A549 (cell line): ENCODE data around the gene TMEM116. TPM values are rescaled to one million over a fixed set of nuclear protein-coding genes. Genes with fewer than 3 reads are reported as not detected.

Experiments
- ATAC-seq, 2 experiments: fragments of 200-7000 bp in 1 of 2; fragments of >200 bp in 1 of 2; cut with Nextera tagmentation in 1 of 2; cut with Tn5 transposase in 1 of 2; 3 replicates each; pipeline versions ENCODE4 v1.8.0 to v1.9.1; 2018 to 2020; ENCODE audit warnings: mild to moderate bottlenecking in 1 of 2, moderate library complexity in 1 of 2
- CTCF ChIA-PET: fragments of 300-600 bp; sonication (Branson Sonifier 250); formaldehyde crosslinking; extraction: SDS; loops from one replicate; lab custom pipeline; 2021; ENCODE audit warnings: antibody characterized with exemption, inconsistent platforms; lab: Yijun Ruan, JAX
- POLR2A ChIA-PET: fragments of 350-600 bp; formaldehyde crosslinking; extraction: SDS; loops from one replicate; lab custom pipeline; 2021; ENCODE audit warnings: antibody characterized with exemption, inconsistent platforms; lab: Yijun Ruan, JAX
- DNase-seq, 2 experiments: peaks; one replicate each; pipeline versions ENCODE4 v3.0.0 to v3.0.0-alpha.2; 2011 to 2016; ENCODE audit warnings: low read depth in 1 of 2, low spot score in 1 of 2
- FAIRE-seq: peaks from 2 replicates; lab custom pipeline; 2011; peaks lifted over from hg19 to GRCh38; lab: Jason Lieb, UNC
- H3K27ac ChIP-seq, 2 experiments: fragments of >200 bp; sonication (Bioruptor Twin); formaldehyde crosslinking; 3 replicates each; pipeline ENCODE4 v1.5.1; 2016 to 2017
- H3K4me1 ChIP-seq: fragments of >200 bp; sonication (Bioruptor Twin); formaldehyde crosslinking; 3 replicates; pipeline ENCODE4 v1.6.1; 2016
- H3K4me2 ChIP-seq: fragments of >200 bp; sonication (Bioruptor Twin); formaldehyde crosslinking; 3 replicates; pipeline ENCODE4 v1.6.1; 2016
- H3K4me3 ChIP-seq: fragments of >200 bp; sonication (Bioruptor Twin); formaldehyde crosslinking; 3 replicates; pipeline ENCODE4 v1.5.1; 2016
- H3K9me3 ChIP-seq: fragments of >200 bp; sonication (Bioruptor Twin); formaldehyde crosslinking; 3 replicates; pipeline ENCODE4 v1.6.1; 2016
- BCL3 ChIP-seq: fragments of >200 bp; sonication (Bioruptor Twin); formaldehyde crosslinking; IDR thresholded peaks from 3 replicates; pipeline ENCODE4 v1.6.1; 2016
- CBX2 ChIP-seq: fragments of 200-600 bp; sonication (generic); IDR thresholded peaks from 2 replicates; pipeline ENCODE4 v1.6.1; 2016; ENCODE audit warnings: low read depth, mild to moderate bottlenecking, borderline replicate concordance
- CBX8 ChIP-seq: fragments of 200-600 bp; sonication (generic); IDR thresholded peaks from 2 replicates; pipeline ENCODE4 v1.6.1; 2016
- CEBPB ChIP-seq, 2 experiments: fragments of >200 bp in 1 of 2; sonication (Bioruptor Twin) in 1 of 2; formaldehyde crosslinking in 1 of 2; IDR thresholded peaks; 2 replicates each; pipeline ENCODE4 v1.6.1; 2012 to 2016
- E2F6 ChIP-seq: IDR thresholded peaks from 2 replicates; pipeline ENCODE4 v1.6.1; 2012; ENCODE audit warnings: low read depth, borderline replicate concordance
- EP300 ChIP-seq, 2 experiments: fragments of >200 bp; sonication (Bioruptor Twin); formaldehyde crosslinking; IDR thresholded peaks; 2 replicates in 1 of 2; 3 replicates in 1 of 2; pipeline ENCODE4 v1.6.1; 2016 to 2017
- FOSB ChIP-seq: fragments of 250-450 bp; sonication (Bioruptor Pico); IDR thresholded peaks from 2 replicates; pipeline ENCODE4 v1.5.0; 2020; ENCODE audit warnings: mild to moderate bottlenecking, moderate library complexity
- FOSL2 ChIP-seq, 2 experiments: fragments of 450-650 bp in 1 of 2; fragments of >200 bp in 1 of 2; sonication (Bioruptor Twin) in 1 of 2; formaldehyde crosslinking; IDR thresholded peaks; 2 replicates each; pipeline versions ENCODE4 v1.5.0 to v1.6.1; 2016 to 2020; ENCODE audit warnings: mild to moderate bottlenecking in 1 of 2, moderate library complexity in 1 of 2
- GATA3 ChIP-seq: IDR thresholded peaks from 2 replicates; pipeline ENCODE4 v1.6.1; 2012; ENCODE audit warnings: borderline replicate concordance
- HEYL ChIP-seq: fragments of 250-450 bp; sonication (Bioruptor Pico); IDR thresholded peaks from 2 replicates; pipeline ENCODE4 v1.8.0; 2021; ENCODE audit warnings: mild to moderate bottlenecking, moderate library complexity
- HOXB5 ChIP-seq: fragments of 250-450 bp; sonication (Bioruptor Pico); IDR thresholded peaks from 2 replicates; pipeline ENCODE4 v1.5.0; 2020; ENCODE audit warnings: mild to moderate bottlenecking, moderate library complexity
- JUNB ChIP-seq: fragments of >200 bp; sonication (Bioruptor Twin); formaldehyde crosslinking; IDR thresholded peaks from 2 replicates; pipeline ENCODE4 v1.6.1; 2016
- KDM5A ChIP-seq: fragments of 200-600 bp; sonication (generic); IDR thresholded peaks from 2 replicates; pipeline ENCODE4 v1.6.1; 2016; ENCODE audit warnings: antibody characterized with exemption, mild to moderate bottlenecking
- MAFK ChIP-seq: fragments of 450-650 bp; IDR thresholded peaks from 2 replicates; pipeline ENCODE4 v1.6.1; 2014; ENCODE audit not compliant: partially characterized antibody
- MYC ChIP-seq: IDR thresholded peaks from 2 replicates; pipeline ENCODE4 v1.6.1; 2012; ENCODE audit warnings: mild to moderate bottlenecking, inconsistent platforms, low read length, improper control_type of control experiment, borderline replicate concordance
- POLR2A ChIP-seq: IDR thresholded peaks from 2 replicates; pipeline ENCODE4 v1.6.1; 2012; ENCODE audit warnings: mild to moderate bottlenecking, low read length
- POLR2AphosphoS2 ChIP-seq: conservative IDR thresholded peaks from 2 replicates; pipeline ENCODE4 v1.6.1; 2012; ENCODE audit warnings: low read length, improper control_type of control experiment, inconsistent platforms
- SREBF2 ChIP-seq: fragments of 450-650 bp; IDR thresholded peaks from 2 replicates; pipeline ENCODE4 v1.6.1; 2014; ENCODE audit warnings: mild to moderate bottlenecking, moderate library complexity
- ZFP36 ChIP-seq: fragments of 450-650 bp; IDR thresholded peaks from 2 replicates; pipeline ENCODE4 v1.6.1; 2014; ENCODE audit warnings: borderline replicate concordance; ENCODE audit not compliant: partially characterized antibody
- WGBS: methylation state at CpG from one replicate; pipeline ENCODE4 v1.1.6; 2017; ENCODE audit errors: missing lambda C conversion rate; 5-methylcytosine and 5-hydroxymethylcytosine counted together
- polyA plus RNA-seq, 4 experiments: library from polyadenylated mRNA; depleted of rRNA in 3 of 4; stranded (reverse); fragments of >200 nt; fragmentation: RNase III in 1 of 4; extraction: RNeasy Plus Mini Kit Qiagen cat#74134 plus additional on column Dnase treatment in 1 of 4; gene quantifications; 2 replicates in 3 of 4; 3 replicates in 1 of 4; pipeline ENCODE4 v1.2.3, GENCODE V29; 2011 to 2017
- TF ChIP-seq, protein P1 (sequence below): IDR thresholded peaks from 2 replicates; pipeline ENCODE4 v1.6.1; 2012
- TF ChIP-seq, protein P2 (sequence below): fragments of >200 bp; sonication (Bioruptor Twin); formaldehyde crosslinking; IDR thresholded peaks from 2 replicates; pipeline ENCODE4 v1.6.1; 2016

TMEM116 gene
- polyA plus RNA-seq, 2 of the 4 experiments (the other 2 are of a cell fraction), result 11.0 to 22.4 TPM

DNA sequence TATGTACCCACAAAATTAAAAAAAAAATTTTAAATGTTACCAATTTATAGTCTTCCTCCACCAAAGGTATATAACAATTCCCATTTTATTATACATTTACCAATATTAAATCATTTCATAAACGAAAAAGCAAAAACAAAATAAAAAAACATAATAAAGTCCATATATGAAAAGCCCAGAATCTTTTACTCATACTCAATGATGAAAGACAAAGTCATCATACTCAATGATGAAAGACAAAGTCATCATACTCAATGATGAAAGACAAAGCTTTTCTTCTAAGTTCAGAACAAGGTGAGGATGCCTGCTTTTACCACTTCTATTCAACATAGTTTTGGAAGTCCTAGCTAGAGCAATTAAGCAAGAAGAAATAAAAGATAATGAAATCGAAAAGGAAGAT lies 28.1 kb downstream of the TMEM116 start:
- no peak for TF ChIP-seq POLR2A
- no peak for TF ChIP-seq MYC
- TF ChIP-seq, protein P1, sequence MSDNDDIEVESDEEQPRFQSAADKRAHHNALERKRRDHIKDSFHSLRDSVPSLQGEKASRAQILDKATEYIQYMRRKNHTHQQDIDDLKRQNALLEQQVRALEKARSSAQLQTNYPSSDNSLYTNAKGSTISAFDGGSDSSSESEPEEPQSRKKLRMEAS, result no peak
- TF ChIP-seq, protein P2, sequence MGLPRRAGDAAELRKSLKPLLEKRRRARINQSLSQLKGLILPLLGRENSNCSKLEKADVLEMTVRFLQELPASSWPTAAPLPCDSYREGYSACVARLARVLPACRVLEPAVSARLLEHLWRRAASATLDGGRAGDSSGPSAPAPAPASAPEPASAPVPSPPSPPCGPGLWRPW, result no peak
- no peak for TF ChIP-seq GATA3
- TF ChIP-seq MAFK, result no peak
- TF ChIP-seq HOXB5 (CRISPR knock-in tag), result no peak
- no peak for TF ChIP-seq POLR2AphosphoS2
- no peak for TF ChIP-seq CBX8
- no peak for TF ChIP-seq EP300 (IDR thresholded peaks at IDR 0.05)
- no peak for TF ChIP-seq E2F6
- TF ChIP-seq JUNB, result no peak
- TF ChIP-seq FOSB (CRISPR knock-in tag), result no peak
- no peak for TF ChIP-seq SREBF2
- TF ChIP-seq HEYL (CRISPR knock-in tag), result no peak
- TF ChIP-seq BCL3, result no peak
- TF ChIP-seq FOSL2 (IDR thresholded peaks at IDR 0.05), result no peak
- no peak for TF ChIP-seq FOSL2 (CRISPR knock-in tag; IDR thresholded peaks at IDR 0.05)
- H3K4me2 ChIP-seq, result no peak overlapping the region
- no peak for ATAC-seq
- no peak overlapping the region for H3K4me3 ChIP-seq
- no peaks in the 10 kb centered on the region for H3K4me1 ChIP-seq
- WGBS, result 38% methylated on average over 2 of the region's 2 CpGs
- ChIA-PET POLR2A (no interaction called here), CTCF (interaction anchor here (0.6 kb wide), 1 partner anchor 19 kb away, joined by 3 read pairs; no protein-coding TSS in a partner anchor)
- no peak overlapping the region for H3K27ac ChIP-seq
- no peak for DNase-seq
- no peak for FAIRE-seq
- H3K9me3 ChIP-seq, result no peaks in the 10 kb centered on the region

DNA sequence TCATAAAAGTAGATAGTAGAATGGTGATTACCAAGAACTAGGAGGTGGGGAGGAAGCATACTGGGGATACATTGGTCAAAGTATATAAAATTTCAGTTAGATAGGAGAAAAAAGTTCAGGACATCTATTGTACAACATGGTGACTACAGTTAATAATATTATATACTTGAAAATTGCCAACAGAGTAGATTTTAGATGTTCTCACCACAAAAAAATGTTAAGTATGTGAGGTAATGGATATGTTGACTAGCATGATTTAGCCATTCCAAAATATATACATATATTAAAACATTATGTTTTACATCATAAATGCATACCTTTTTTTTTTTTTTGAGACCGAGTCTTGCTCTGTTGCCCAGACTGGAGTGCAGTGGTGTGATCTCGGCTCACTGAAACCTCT lies 31.0 kb downstream of the TMEM116 start:
- ChIA-PET CTCF (interaction anchor here (0.9 kb wide), 1 partner anchor 13 kb away, joined by 3 read pairs; no protein-coding TSS in a partner anchor), POLR2A (no interaction called here)
- FAIRE-seq (no peak), DNase-seq (no peak), ATAC-seq (no peak)
- no peak overlapping the region for H3K4me2 ChIP-seq
- H3K4me1 ChIP-seq, result peaks cover 3% of the 10 kb centered on the region; the same call in 1 of the 3 replicates
- no peaks in the 10 kb centered on the region for H3K9me3 ChIP-seq
- no peak overlapping the region for H3K27ac ChIP-seq
- WGBS, result 87% methylated on average over 2 of the region's 2 CpGs
- TF ChIP-seq CEBPB (IDR thresholded peaks at IDR 0.05) (no peak), HOXB5 (CRISPR knock-in tag) (no peak), HEYL (CRISPR knock-in tag) (no peak), CBX2 (no peak)
- TF ChIP-seq, protein P2, result no peak
- no peak overlapping the region for H3K4me3 ChIP-seq

GRCh38 chr12:111980598-111980997 lies 32.4 kb downstream of the TMEM116 start:
- Histone ChIP-seq H3K9me3 (no peaks in the 10 kb centered on the region), H3K4me2 (no peak overlapping the region), H3K27ac (no peak overlapping the region), H3K4me3 (no peak overlapping the region), H3K4me1 (peaks cover 10% of the 10 kb centered on the region; the same call in 1 of the 3 replicates)
- CTCF ChIA-PET, result interaction anchor here (1.1 kb wide), 1 partner anchor 36 kb away, joined by 3 read pairs; no protein-coding TSS in a partner anchor
- no peak for DNase-seq
- TF ChIP-seq KDM5A (no peak), ZFP36 (no peak)
- no peak for ATAC-seq
- WGBS, result 73% methylated on average over 5 of the region's 5 CpGs
- POLR2A ChIA-PET, result no interaction called here
- no peak for FAIRE-seq
